Stimulated activated CD4-positive, alpha-beta T cell treated with anti-CD3 and anti-CD28 coated beads, Interleukin-1b, Interleukin-23, amount 100 ng/mL, for 4 hours (primary cell): ENCODE data around the gene BCOR.

ENCODE experiments used
- DNase-seq, 2 donors: peaks; one replicate each; pipeline ENCODE4 v3.0.0-alpha.2; 2020; ENCODE audit warnings: low read depth in 2 of 2

Gene BCOR

GRCh38 chrX:40098264-40099054 is 701 bp upstream of the BCOR start:
- DNase-seq = peak in 1 of 2 donors; percentile 21

- peak in 1 of 2 donors; percentile 27 for DNase-seq
These were observed 636 bp downstream of the BCOR start for GRCh38 chrX:40097141-40097503.

- DNase-seq = peak; percentile 61 to 63
These were observed 1.2 kb downstream of the BCOR start for GRCh38 chrX:40096395-40097091.

GRCh38 chrX:40095583-40096394 is 2.0 kb downstream of the BCOR start:
- no peak for DNase-seq

- no peak for DNase-seq
These were observed 2.7 kb downstream of the BCOR start for GRCh38 chrX:40094900-40095582.

GRCh38 chrX:40094041-40094899 is 3.5 kb downstream of the BCOR start:
- no peak for DNase-seq

GRCh38 chrX:40093586-40093985 is 4.2 kb downstream of the BCOR start:
- no peak for DNase-seq

GRCh38 chrX:40092808-40093435 is 4.8 kb downstream of the BCOR start:
- DNase-seq = no peak

GRCh38 chrX:40091691-40092421 is 5.9 kb downstream of the BCOR start:
- DNase-seq = no peak

GRCh38 chrX:40090961-40091360 is 6.8 kb downstream of the BCOR start:
- no peak for DNase-seq

GRCh38 chrX:40090050-40090804 is 7.5 kb downstream of the BCOR start:
- DNase-seq = no peak

- DNase-seq = no peak
These were observed 8.8 kb downstream of the BCOR start for GRCh38 chrX:40088803-40089540.

GRCh38 chrX:40088299-40088625 is 9.5 kb downstream of the BCOR start:
- DNase-seq = no peak

GRCh38 chrX:40087425-40088298 is 10.1 kb downstream of the BCOR start:
- no peak for DNase-seq

- DNase-seq = no peak
These were observed 11.0 kb downstream of the BCOR start for GRCh38 chrX:40086569-40087335.

GRCh38 chrX:40085714-40086113 is 12.0 kb downstream of the BCOR start:
- no peak for DNase-seq

GRCh38 chrX:40085102-40085551 is 12.6 kb downstream of the BCOR start:
- no peak for DNase-seq
